Ishikawa (cell line): ENCODE results near the gene SEC14L5.

Experiments
- CEBPB ChIP-seq: IDR thresholded peaks from 2 replicates; pipeline ENCODE4 v1.6.1; 2012
- EGR1 ChIP-seq: IDR thresholded peaks from 2 replicates; pipeline ENCODE4 v1.6.1; 2012
- EP300 ChIP-seq: IDR thresholded peaks from 2 replicates; pipeline ENCODE4 v1.6.1; 2012; ENCODE audit warnings: borderline replicate concordance
- MAX ChIP-seq: IDR thresholded peaks from 2 replicates; pipeline ENCODE4 v1.6.1; 2012
- NFIC ChIP-seq: IDR thresholded peaks from 2 replicates; pipeline ENCODE4 v1.6.1; 2012
- RAD21 ChIP-seq: IDR thresholded peaks from 2 replicates; pipeline ENCODE4 v1.6.1; 2012; ENCODE audit warnings: low read depth
- TAF1 ChIP-seq: IDR thresholded peaks from 2 replicates; pipeline ENCODE4 v1.6.1; 2012; ENCODE audit warnings: low read depth, mild to moderate bottlenecking
- TEAD4 ChIP-seq: IDR thresholded peaks from 2 replicates; pipeline ENCODE4 v1.6.1; 2012

DNA sequence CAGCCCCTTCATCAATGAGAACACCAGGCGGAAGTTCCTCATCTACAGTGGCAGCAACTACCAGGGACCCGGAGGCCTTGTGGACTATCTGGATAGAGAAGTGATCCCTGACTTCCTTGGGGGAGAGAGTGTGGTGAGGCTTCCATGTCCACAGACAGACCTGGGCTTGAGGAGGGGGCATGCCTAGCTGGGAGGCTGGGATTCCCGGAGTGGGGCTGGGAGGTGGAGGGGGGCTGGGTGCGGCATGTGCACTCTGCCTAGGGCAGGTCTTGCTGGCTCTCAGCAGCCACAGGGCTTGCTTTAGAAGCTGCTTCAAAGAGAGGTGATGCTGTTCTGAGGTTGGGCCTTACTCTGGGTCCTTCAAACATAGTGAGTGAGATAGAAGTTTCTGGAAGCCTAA is 47.8 kb downstream of the SEC14L5 start:
- no peak for TF ChIP-seq NFIC
- TF ChIP-seq EGR1: no peak
- TF ChIP-seq MAX: no peak
- TF ChIP-seq TEAD4: no peak
- TF ChIP-seq RAD21: no peak
- TF ChIP-seq EP300: no peak
- no peak for TF ChIP-seq TAF1
- TF ChIP-seq CEBPB: no peak
